KOPT-K1 (cell line): ENCODE results near the gene GRM1.

Experiments used
- H3K27ac ChIP-seq: fragments of 200-600 bp; sonication (generic); 2 replicates; pipeline ENCODE4 v1.5.1; 2016; ENCODE audit warnings: antibody characterized with exemption, mild to moderate bottlenecking, low read depth, low read length; ENCODE audit not compliant: poor library complexity, severe bottlenecking
- H3K36me3 ChIP-seq: fragments of 200-600 bp; sonication (generic); 2 replicates; pipeline ENCODE4 v1.5.1; 2017; ENCODE audit warnings: antibody characterized with exemption, mild to moderate bottlenecking, low read length, moderate library complexity; ENCODE audit not compliant: insufficient read depth
- H3K9me3 ChIP-seq: fragments of 200-600 bp; sonication (generic); 2 replicates; pipeline ENCODE4 v1.5.1; 2017; ENCODE audit warnings: antibody characterized with exemption, low read length, mild to moderate bottlenecking; ENCODE audit not compliant: insufficient read depth, poor library complexity, severe bottlenecking

GRM1 gene

GRCh38 chr6:146422789-146423375, 394.0 kb downstream of the GRM1 start:
- Histone ChIP-seq H3K36me3 (no peaks in the 10 kb centered on the region), H3K27ac (no peak overlapping the region)

GRCh38 chr6:146423452-146423851, 394.6 kb downstream of the GRM1 start:
- Histone ChIP-seq H3K36me3 (no peaks in the 10 kb centered on the region), H3K9me3 (no peaks in the 10 kb centered on the region), H3K27ac (no peak overlapping the region)

More at GRCh38 chr6:146422789-146423375, 394.0 kb downstream of the GRM1 start:
- H3K9me3 ChIP-seq = no peaks in the 10 kb centered on the region

- Histone ChIP-seq H3K9me3 (no peaks in the 10 kb centered on the region), H3K27ac (no peak overlapping the region)
Measured at GRCh38 chr6:146426516-146426915, 397.7 kb downstream of the GRM1 start.

GRCh38 chr6:146429831-146430230, 401.0 kb downstream of the GRM1 start:
- H3K27ac ChIP-seq = no peak overlapping the region
- no peaks in the 10 kb centered on the region for H3K36me3 ChIP-seq
- no peaks in the 10 kb centered on the region for H3K9me3 ChIP-seq

More at GRCh38 chr6:146426516-146426915, 397.7 kb downstream of the GRM1 start:
- no peaks in the 10 kb centered on the region for H3K36me3 ChIP-seq

- Histone ChIP-seq H3K9me3 (no peaks in the 10 kb centered on the region), H3K36me3 (no peaks in the 10 kb centered on the region), H3K27ac (no peak overlapping the region)
Measured at GRCh38 chr6:146433881-146434731, 405.2 kb downstream of the GRM1 start.

- H3K9me3 ChIP-seq = no peaks in the 10 kb centered on the region
- H3K36me3 ChIP-seq = no peaks in the 10 kb centered on the region
- H3K27ac ChIP-seq = no peak overlapping the region
Measured at GRCh38 chr6:146434732-146435390, 406.0 kb downstream of the GRM1 start.

GRCh38 chr6:146441907-146442306, 413.0 kb downstream of the GRM1 start:
- Histone ChIP-seq H3K36me3 (no peaks in the 10 kb centered on the region), H3K27ac (no peak overlapping the region), H3K9me3 (no peaks in the 10 kb centered on the region)

- Histone ChIP-seq H3K27ac (no peak overlapping the region), H3K36me3 (no peaks in the 10 kb centered on the region)
Measured at GRCh38 chr6:146444189-146444588, 415.3 kb downstream of the GRM1 start.

GRCh38 chr6:146445233-146445632, 416.4 kb downstream of the GRM1 start:
- Histone ChIP-seq H3K9me3 (no peaks in the 10 kb centered on the region), H3K27ac (no peak overlapping the region), H3K36me3 (no peaks in the 10 kb centered on the region)

More at GRCh38 chr6:146444189-146444588, 415.3 kb downstream of the GRM1 start:
- no peaks in the 10 kb centered on the region for H3K9me3 ChIP-seq

- no peaks in the 10 kb centered on the region for H3K36me3 ChIP-seq
- H3K9me3 ChIP-seq = no peaks in the 10 kb centered on the region
- H3K27ac ChIP-seq = no peak overlapping the region
Measured at GRCh38 chr6:146456886-146457285, 428.0 kb downstream of the GRM1 start.

- Histone ChIP-seq H3K9me3 (no peaks in the 10 kb centered on the region), H3K27ac (no peak overlapping the region), H3K36me3 (no peaks in the 10 kb centered on the region)
Measured at GRCh38 chr6:146460941-146461340, 432.1 kb downstream of the GRM1 start.

- no peaks in the 10 kb centered on the region for H3K36me3 ChIP-seq
- no peak overlapping the region for H3K27ac ChIP-seq
- no peaks in the 10 kb centered on the region for H3K9me3 ChIP-seq
Measured at GRCh38 chr6:146470091-146470770, 441.4 kb downstream of the GRM1 start.

- H3K36me3 ChIP-seq = no peaks in the 10 kb centered on the region
Measured at GRCh38 chr6:146472918-146473317, 444.1 kb downstream of the GRM1 start.

GRCh38 chr6:146481527-146481926, 452.7 kb downstream of the GRM1 start:
- no peaks in the 10 kb centered on the region for H3K36me3 ChIP-seq
- no peak overlapping the region for H3K27ac ChIP-seq
- no peaks in the 10 kb centered on the region for H3K9me3 ChIP-seq

More at GRCh38 chr6:146472918-146473317, 444.1 kb downstream of the GRM1 start:
- Histone ChIP-seq H3K27ac (no peak overlapping the region), H3K9me3 (no peaks in the 10 kb centered on the region)

GRCh38 chr6:146484411-146484810, 455.5 kb downstream of the GRM1 start:
- Histone ChIP-seq H3K9me3 (no peaks in the 10 kb centered on the region), H3K36me3 (no peaks in the 10 kb centered on the region), H3K27ac (no peak overlapping the region)
